Immature natural killer cell (primary cell): ENCODE data around the gene SSTR5. TPM values are rescaled to one million over a fixed set of nuclear protein-coding genes. Genes with fewer than 3 reads are reported as not detected.
"Not testable (repeated sequence)": the region's sequence is repeated elsewhere in the genome, so short reads cannot be mapped to it uniquely, and the experiment has no call there.

ENCODE experiments used
- DNase-seq, 3 donors: peaks; one replicate each; pipeline ENCODE4 v3.0.0; 2022; ENCODE audit warnings: mixed read lengths in 1 of 3
- H3K27ac Mint-ChIP-seq, 6 donors: one replicate each; pipeline ENCODE4 v1.8.0; 2020; ENCODE audit warnings: mixed read lengths in 6 of 6, mild to moderate bottlenecking in 5 of 6, inconsistent platforms in 4 of 6, moderate library complexity in 3 of 6
- H3K27me3 Mint-ChIP-seq, 3 donors: one replicate each; pipeline ENCODE4 v1.8.0; 2020 to 2021; ENCODE audit warnings: low read depth in 3 of 3, mild to moderate bottlenecking in 3 of 3, mixed read lengths in 3 of 3, moderate library complexity in 3 of 3, inconsistent platforms in 1 of 3
- H3K36me3 Mint-ChIP-seq, 3 donors: one replicate each; pipeline ENCODE4 v1.8.0; 2020; ENCODE audit warnings: mixed read lengths in 3 of 3, inconsistent platforms in 2 of 3, mild to moderate bottlenecking in 2 of 3
- H3K4me1 Mint-ChIP-seq, 2 donors: one replicate each; pipeline ENCODE4 v1.8.0; 2020; ENCODE audit warnings: inconsistent platforms in 2 of 2, mild to moderate bottlenecking in 2 of 2, mixed read lengths in 2 of 2, moderate library complexity in 1 of 2
- H3K4me3 Mint-ChIP-seq, 5 donors: one replicate each; pipeline ENCODE4 v1.8.0; 2020; ENCODE audit warnings: mild to moderate bottlenecking in 5 of 5, mixed read lengths in 5 of 5, inconsistent platforms in 3 of 5, moderate library complexity in 3 of 5
- H3K9me3 Mint-ChIP-seq, 6 donors: one replicate each; pipeline ENCODE4 v1.8.0; 2020; ENCODE audit warnings: mild to moderate bottlenecking in 6 of 6, mixed read lengths in 6 of 6, inconsistent platforms in 4 of 6, moderate library complexity in 3 of 6
- polyA plus RNA-seq, 3 donors: library from polyadenylated mRNA; unstranded; fragments of 300-500 nt; fragmentation: Illumina TruSeq; gene quantifications; one replicate each; pipeline ENCODE4 v1.2.3, GENCODE V29; 2021

The SSTR5 gene
- not detected for polyA plus RNA-seq

- Mint-ChIP-seq H3K9me3 (no peaks in the 10 kb centered on the region), H3K36me3 (no peaks in the 10 kb centered on the region)
- no peak for DNase-seq
Observed at GRCh38 chr16:1072526-1073261, at the start of gene SSTR5. TSS of gene SSTR5 (plus strand) at chr16:1072747. CDS start at chr16:1078869, 6,122 bp downstream.

GRCh38 chr16:1024138-1024537, 48.4 kb upstream of the SSTR5 start:
- H3K4me1 Mint-ChIP-seq, result no peaks in the 10 kb centered on the region
- no peak overlapping the region for H3K4me3 Mint-ChIP-seq
- no peaks in the 10 kb centered on the region for H3K36me3 Mint-ChIP-seq
- H3K9me3 Mint-ChIP-seq, result no peaks in the 10 kb centered on the region
- H3K27ac Mint-ChIP-seq, result no peak overlapping the region
- DNase-seq, result no peak
- H3K27me3 Mint-ChIP-seq, result peaks cover 0 to 3% (median 2%) of the 10 kb centered on the region in 3 donors

More at GRCh38 chr16:1072526-1073261, at the start of gene SSTR5:
- no peak within 1 kb of the TSS for H3K27ac Mint-ChIP-seq
- H3K27me3 Mint-ChIP-seq, result peaks cover 1 to 6% (median 3%) of the 10 kb centered on the region in 3 donors
- no peak within 1 kb of the TSS for H3K4me3 Mint-ChIP-seq
- H3K4me1 Mint-ChIP-seq, result no peaks in the 10 kb centered on the region

- not testable (repeated sequence) for H3K27me3 Mint-ChIP-seq
Observed at GRCh38 chr16:1025183-1025809, 47.3 kb upstream of the SSTR5 start.

GRCh38 chr16:1026057-1026783, 46.3 kb upstream of the SSTR5 start:
- Mint-ChIP-seq H3K9me3 (no peaks in the 10 kb centered on the region), H3K36me3 (no peaks in the 10 kb centered on the region), H3K27me3 (peaks cover 0 to 3% (median 2%) of the 10 kb centered on the region in 3 donors), H3K4me1 (no peaks in the 10 kb centered on the region), H3K4me3 (no peak overlapping the region), H3K27ac (no peak overlapping the region)
- no peak for DNase-seq

More at GRCh38 chr16:1025183-1025809, 47.3 kb upstream of the SSTR5 start:
- H3K27ac Mint-ChIP-seq, H3K4me3 Mint-ChIP-seq, H3K36me3 Mint-ChIP-seq, H3K9me3 Mint-ChIP-seq, H3K4me1 Mint-ChIP-seq, DNase-seq: not testable (repeated sequence)

GRCh38 chr16:1026784-1027500, 45.6 kb upstream of the SSTR5 start:
- no peaks in the 10 kb centered on the region for H3K4me1 Mint-ChIP-seq
- no peak for DNase-seq
- H3K9me3 Mint-ChIP-seq, result no peaks in the 10 kb centered on the region
- no peak overlapping the region for H3K27ac Mint-ChIP-seq
- peaks cover 0 to 3% (median 2%) of the 10 kb centered on the region in 3 donors for H3K27me3 Mint-ChIP-seq
- H3K4me3 Mint-ChIP-seq, result no peak overlapping the region
- no peaks in the 10 kb centered on the region for H3K36me3 Mint-ChIP-seq

GRCh38 chr16:1027501-1027815, 45.1 kb upstream of the SSTR5 start:
- Mint-ChIP-seq H3K9me3 (no peaks in the 10 kb centered on the region), H3K4me3 (no peak overlapping the region), H3K36me3 (no peaks in the 10 kb centered on the region), H3K27me3 (peaks cover 0 to 3% (median 2%) of the 10 kb centered on the region in 3 donors), H3K4me1 (no peaks in the 10 kb centered on the region), H3K27ac (no peak overlapping the region)
- DNase-seq, result no peak

- no peak for DNase-seq
- Mint-ChIP-seq H3K27me3 (peaks cover 0 to 3% (median 2%) of the 10 kb centered on the region in 3 donors), H3K4me1 (no peaks in the 10 kb centered on the region), H3K9me3 (no peaks in the 10 kb centered on the region), H3K27ac (no peak overlapping the region), H3K36me3 (no peaks in the 10 kb centered on the region), H3K4me3 (no peak overlapping the region)
Observed at GRCh38 chr16:1028056-1028455, 44.5 kb upstream of the SSTR5 start.

- no peak overlapping the region for H3K4me3 Mint-ChIP-seq
- DNase-seq, result no peak
- no peak overlapping the region for H3K27ac Mint-ChIP-seq
- H3K4me1 Mint-ChIP-seq, result no peaks in the 10 kb centered on the region
- H3K36me3 Mint-ChIP-seq, result no peaks in the 10 kb centered on the region
- no peaks in the 10 kb centered on the region for H3K9me3 Mint-ChIP-seq
- H3K27me3 Mint-ChIP-seq, result peaks cover 0 to 3% (median 2%) of the 10 kb centered on the region in 3 donors
Observed at GRCh38 chr16:1028524-1029258, 43.9 kb upstream of the SSTR5 start.

- H3K27me3 Mint-ChIP-seq, result peaks cover 0 to 3% (median 2%) of the 10 kb centered on the region in 3 donors
- no peaks in the 10 kb centered on the region for H3K4me1 Mint-ChIP-seq
- H3K36me3 Mint-ChIP-seq, result no peaks in the 10 kb centered on the region
- DNase-seq, result no peak
- no peak overlapping the region for H3K27ac Mint-ChIP-seq
- H3K9me3 Mint-ChIP-seq, result no peaks in the 10 kb centered on the region
- no peak overlapping the region for H3K4me3 Mint-ChIP-seq
Observed at GRCh38 chr16:1029259-1029545, 43.3 kb upstream of the SSTR5 start.

GRCh38 chr16:1030473-1030901, 42.1 kb upstream of the SSTR5 start:
- H3K9me3 Mint-ChIP-seq, result no peaks in the 10 kb centered on the region
- H3K4me1 Mint-ChIP-seq, result no peaks in the 10 kb centered on the region
- no peak for DNase-seq
- no peaks in the 10 kb centered on the region for H3K36me3 Mint-ChIP-seq
- H3K27me3 Mint-ChIP-seq, result peaks cover 0 to 3% (median 2%) of the 10 kb centered on the region in 3 donors
- no peak overlapping the region for H3K27ac Mint-ChIP-seq
- no peak overlapping the region for H3K4me3 Mint-ChIP-seq

GRCh38 chr16:1031666-1032065, 40.9 kb upstream of the SSTR5 start:
- no peaks in the 10 kb centered on the region for H3K9me3 Mint-ChIP-seq
- H3K36me3 Mint-ChIP-seq, result no peaks in the 10 kb centered on the region
- no peaks in the 10 kb centered on the region for H3K4me1 Mint-ChIP-seq
- no peak overlapping the region for H3K4me3 Mint-ChIP-seq
- H3K27ac Mint-ChIP-seq, result no peak overlapping the region
- peaks cover 0 to 2% (median 0%) of the 10 kb centered on the region in 3 donors for H3K27me3 Mint-ChIP-seq
- no peak for DNase-seq

GRCh38 chr16:1032607-1033006, 39.9 kb upstream of the SSTR5 start:
- H3K27me3 Mint-ChIP-seq, result peaks cover 0 to 2% (median 0%) of the 10 kb centered on the region in 3 donors
- H3K27ac Mint-ChIP-seq, result no peak overlapping the region
- H3K4me1 Mint-ChIP-seq, result no peaks in the 10 kb centered on the region
- H3K36me3 Mint-ChIP-seq, result no peaks in the 10 kb centered on the region
- H3K4me3 Mint-ChIP-seq, result no peak overlapping the region
- no peak for DNase-seq
- H3K9me3 Mint-ChIP-seq, result no peaks in the 10 kb centered on the region

- DNase-seq, result no peak
- H3K4me3 Mint-ChIP-seq, result no peak overlapping the region
- no peaks in the 10 kb centered on the region for H3K9me3 Mint-ChIP-seq
- no peaks in the 10 kb centered on the region for H3K36me3 Mint-ChIP-seq
- no peaks in the 10 kb centered on the region for H3K27me3 Mint-ChIP-seq
- no peak overlapping the region for H3K27ac Mint-ChIP-seq
- H3K4me1 Mint-ChIP-seq, result no peaks in the 10 kb centered on the region
Observed at GRCh38 chr16:1033128-1033679, 39.3 kb upstream of the SSTR5 start.
